ENCODE measurements around the gene PTPRF.
"Not testable (repeated sequence)": the region's sequence is repeated elsewhere in the genome, so short reads cannot be mapped to it uniquely, and the experiment has no call there.

DNA sequence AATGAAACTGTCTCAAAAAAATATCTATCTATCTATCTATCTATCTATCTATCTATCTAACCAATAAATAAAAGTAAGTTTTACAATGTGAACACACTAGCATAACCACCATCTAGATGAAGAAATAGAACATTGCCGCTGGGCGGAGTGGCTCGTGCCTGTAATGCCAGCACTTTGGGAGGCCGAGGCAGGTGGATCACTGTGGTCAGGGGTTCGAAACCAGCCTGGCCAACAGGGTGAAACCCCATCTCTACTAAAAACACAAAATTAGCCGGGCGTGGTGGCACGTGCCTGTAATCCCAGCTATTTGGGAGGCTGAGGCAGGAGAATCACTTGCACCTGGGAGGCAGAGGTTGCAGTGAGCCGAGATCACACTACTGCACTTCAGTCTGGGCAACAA, 116.6 kb downstream of the PTPRF start:
- TF ChIP-seq, protein P1, sequence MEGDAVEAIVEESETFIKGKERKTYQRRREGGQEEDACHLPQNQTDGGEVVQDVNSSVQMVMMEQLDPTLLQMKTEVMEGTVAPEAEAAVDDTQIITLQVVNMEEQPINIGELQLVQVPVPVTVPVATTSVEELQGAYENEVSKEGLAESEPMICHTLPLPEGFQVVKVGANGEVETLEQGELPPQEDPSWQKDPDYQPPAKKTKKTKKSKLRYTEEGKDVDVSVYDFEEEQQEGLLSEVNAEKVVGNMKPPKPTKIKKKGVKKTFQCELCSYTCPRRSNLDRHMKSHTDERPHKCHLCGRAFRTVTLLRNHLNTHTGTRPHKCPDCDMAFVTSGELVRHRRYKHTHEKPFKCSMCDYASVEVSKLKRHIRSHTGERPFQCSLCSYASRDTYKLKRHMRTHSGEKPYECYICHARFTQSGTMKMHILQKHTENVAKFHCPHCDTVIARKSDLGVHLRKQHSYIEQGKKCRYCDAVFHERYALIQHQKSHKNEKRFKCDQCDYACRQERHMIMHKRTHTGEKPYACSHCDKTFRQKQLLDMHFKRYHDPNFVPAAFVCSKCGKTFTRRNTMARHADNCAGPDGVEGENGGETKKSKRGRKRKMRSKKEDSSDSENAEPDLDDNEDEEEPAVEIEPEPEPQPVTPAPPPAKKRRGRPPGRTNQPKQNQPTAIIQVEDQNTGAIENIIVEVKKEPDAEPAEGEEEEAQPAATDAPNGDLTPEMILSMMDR (IDR thresholded peaks at IDR 0.05; ENCODE audit: borderline replicate concordance, extremely low read depth, low read length, poor library complexity, severe bottlenecking) = not testable (repeated sequence)
- not testable (repeated sequence) for TF ChIP-seq EZH2 (IDR thresholded peaks at IDR 0.05; ENCODE audit: borderline replicate concordance, low read depth, low read length, severe bottlenecking)
